ENCODE results near the gene NAGK.

The NAGK gene

DNA sequence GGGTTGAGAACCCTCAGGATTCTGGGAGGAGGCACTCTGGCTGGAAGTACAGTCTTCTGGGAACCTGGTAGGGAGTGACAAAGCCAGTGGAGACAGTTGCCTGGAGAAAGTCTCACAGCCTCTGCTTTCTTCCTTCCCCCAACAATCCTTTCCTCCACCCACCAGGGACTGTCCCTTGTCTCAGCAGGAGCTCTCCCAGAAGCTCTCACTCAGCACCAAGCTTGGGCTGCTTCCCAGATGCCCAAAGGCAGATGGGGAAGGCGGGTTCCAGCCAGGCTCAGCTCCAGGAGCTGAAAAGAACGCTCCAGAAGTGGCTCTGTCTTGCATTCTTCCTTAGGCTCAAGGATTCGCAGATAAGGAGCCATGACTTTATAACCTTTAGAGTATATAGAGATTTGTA, 7.6 kb upstream of the NAGK start:
- H3K27ac ChIP-seq = no peak overlapping the region
- intact Hi-C loops (cut with DNase I; ENCODE audit: low total_unique reads) = no loop called here
- DNase-seq = no peak
- TF ChIP-seq, protein P1, sequence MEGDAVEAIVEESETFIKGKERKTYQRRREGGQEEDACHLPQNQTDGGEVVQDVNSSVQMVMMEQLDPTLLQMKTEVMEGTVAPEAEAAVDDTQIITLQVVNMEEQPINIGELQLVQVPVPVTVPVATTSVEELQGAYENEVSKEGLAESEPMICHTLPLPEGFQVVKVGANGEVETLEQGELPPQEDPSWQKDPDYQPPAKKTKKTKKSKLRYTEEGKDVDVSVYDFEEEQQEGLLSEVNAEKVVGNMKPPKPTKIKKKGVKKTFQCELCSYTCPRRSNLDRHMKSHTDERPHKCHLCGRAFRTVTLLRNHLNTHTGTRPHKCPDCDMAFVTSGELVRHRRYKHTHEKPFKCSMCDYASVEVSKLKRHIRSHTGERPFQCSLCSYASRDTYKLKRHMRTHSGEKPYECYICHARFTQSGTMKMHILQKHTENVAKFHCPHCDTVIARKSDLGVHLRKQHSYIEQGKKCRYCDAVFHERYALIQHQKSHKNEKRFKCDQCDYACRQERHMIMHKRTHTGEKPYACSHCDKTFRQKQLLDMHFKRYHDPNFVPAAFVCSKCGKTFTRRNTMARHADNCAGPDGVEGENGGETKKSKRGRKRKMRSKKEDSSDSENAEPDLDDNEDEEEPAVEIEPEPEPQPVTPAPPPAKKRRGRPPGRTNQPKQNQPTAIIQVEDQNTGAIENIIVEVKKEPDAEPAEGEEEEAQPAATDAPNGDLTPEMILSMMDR (IDR thresholded peaks at IDR 0.05) = no peak
- H3K9me3 ChIP-seq = no peaks in the 10 kb centered on the region
- H3K4me1 ChIP-seq = no peaks in the 10 kb centered on the region
- H3K4me3 ChIP-seq = no peak overlapping the region
- no peaks in the 10 kb centered on the region for H3K36me3 ChIP-seq
- peaks cover 0 to 23% of the 10 kb centered on the region in 2 donors for H3K27me3 ChIP-seq

DNA sequence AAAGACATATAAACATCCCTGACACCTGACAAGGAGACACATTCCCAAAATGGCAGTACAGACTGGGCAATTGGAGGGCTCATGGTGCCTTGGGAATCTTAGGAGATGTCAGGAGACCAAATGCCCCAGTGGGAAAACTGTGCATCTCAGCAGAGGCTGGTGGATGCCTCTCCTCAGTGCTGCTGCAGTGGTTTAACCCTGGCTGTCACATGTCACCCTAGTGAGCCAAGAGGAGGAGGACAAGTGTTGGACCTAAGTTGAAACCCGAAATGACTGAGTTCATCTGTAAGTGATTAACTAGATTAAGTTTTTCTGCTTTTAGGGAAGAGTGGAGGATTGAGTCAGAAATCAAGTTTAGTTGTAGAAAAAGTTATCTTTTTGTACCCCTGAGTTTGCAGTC, 5.2 kb upstream of the NAGK start:
- TF ChIP-seq, protein P1 (IDR thresholded peaks at IDR 0.05) = no peak
- no peak for DNase-seq
- intact Hi-C loops (cut with DNase I; ENCODE audit: low total_unique reads) = no loop called here
- peaks cover 0 to 4% (median 2%) of the 10 kb centered on the region in 4 donors for H3K4me1 ChIP-seq
- no peak overlapping the region for H3K27ac ChIP-seq
- no peak overlapping the region for H3K4me3 ChIP-seq
- peaks cover 0 to 23% of the 10 kb centered on the region in 2 donors for H3K27me3 ChIP-seq
- H3K36me3 ChIP-seq = no peaks in the 10 kb centered on the region
- no peaks in the 10 kb centered on the region for H3K9me3 ChIP-seq

- intact Hi-C loops (cut with DNase I; ENCODE audit: low total_unique reads) = no loop called here
- Histone ChIP-seq H3K4me1 (peaks cover 0 to 6% (median 3%) of the 10 kb centered on the region in 4 donors), H3K9me3 (no peaks in the 10 kb centered on the region), H3K27ac (no peak overlapping the region), H3K4me3 (no peak overlapping the region), H3K27me3 (peaks cover 0 to 16% of the 10 kb centered on the region in 2 donors), H3K36me3 (no peaks in the 10 kb centered on the region)
- no peak for DNase-seq
- TF ChIP-seq, protein P1 (IDR thresholded peaks at IDR 0.05) = no peak
Measured at GRCh38 chr2:71064110-71064611, 4.3 kb upstream of the NAGK start.

DNA sequence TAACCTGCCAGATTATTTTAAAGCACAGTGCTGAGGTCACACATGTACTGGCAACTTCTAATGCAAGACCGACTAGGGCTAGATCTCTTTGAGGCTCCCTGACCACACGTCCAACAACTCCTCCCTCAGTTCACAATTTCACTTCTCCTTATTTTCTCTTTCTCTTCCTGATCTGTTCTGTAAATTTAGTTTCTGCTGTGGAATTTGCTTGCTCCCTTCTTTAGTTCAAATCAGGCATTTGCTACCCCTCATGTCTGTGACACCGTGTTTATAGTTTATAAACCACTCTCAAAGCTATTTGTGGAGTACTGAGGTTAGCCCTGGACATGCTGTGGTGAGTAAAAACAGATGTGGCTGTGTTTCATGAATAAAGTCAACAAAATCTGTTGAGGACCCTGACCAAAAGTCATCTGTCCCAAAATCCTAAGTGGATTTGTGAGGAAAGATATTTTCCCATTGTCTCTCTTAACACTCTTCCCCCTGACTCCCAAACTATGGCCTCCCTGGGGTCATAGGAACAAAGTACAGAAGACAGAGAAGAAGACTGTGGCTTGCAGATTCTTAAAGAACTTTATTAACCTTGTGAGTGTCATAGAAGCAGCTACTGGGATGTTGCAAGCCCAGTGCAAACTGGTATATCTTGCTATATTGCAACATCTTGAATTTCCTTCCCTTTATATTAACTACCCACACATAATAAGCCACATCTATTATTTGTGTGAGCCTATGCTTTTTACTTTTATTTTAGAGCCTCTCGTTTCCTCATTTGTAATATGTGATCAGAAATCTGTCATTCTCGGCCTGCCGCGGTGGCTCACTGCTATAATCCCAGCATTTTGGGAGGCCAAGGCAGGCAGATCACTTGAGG, 3.5 kb upstream of the NAGK start:
- H3K27ac ChIP-seq = no peak overlapping the region
- H3K36me3 ChIP-seq = no peaks in the 10 kb centered on the region
- H3K4me3 ChIP-seq = no peak overlapping the region
- no peaks in the 10 kb centered on the region for H3K9me3 ChIP-seq
- TF ChIP-seq, protein P1 (IDR thresholded peaks at IDR 0.05) = no peak
- intact Hi-C loops (cut with DNase I; ENCODE audit: low total_unique reads) = no loop called here
- DNase-seq = no peak
- peaks cover 0 to 14% (median 11%) of the 10 kb centered on the region in 4 donors for H3K4me1 ChIP-seq
- H3K27me3 ChIP-seq = peaks cover 0 to 13% of the 10 kb centered on the region in 2 donors

DNA sequence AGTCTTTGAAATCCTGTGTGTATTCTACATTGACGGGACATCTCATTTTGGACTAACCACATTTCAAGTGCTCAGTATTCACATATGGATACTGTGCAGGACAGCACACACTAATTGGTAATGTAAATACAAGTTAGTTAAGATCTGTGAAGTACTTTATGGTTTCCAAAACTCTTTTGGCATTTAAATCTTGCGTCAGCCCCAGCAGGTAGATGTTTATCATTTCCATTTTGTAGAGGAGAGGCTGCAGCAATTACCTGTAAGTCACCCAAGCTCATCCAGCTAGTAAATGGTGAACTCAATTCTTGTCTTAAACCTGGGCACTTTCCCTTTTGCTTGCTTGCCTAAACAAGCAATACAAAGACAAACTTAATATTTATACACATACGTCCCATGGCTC, 1.6 kb upstream of the NAGK start:
- no peaks in the 10 kb centered on the region for H3K36me3 ChIP-seq
- intact Hi-C loops (cut with DNase I; ENCODE audit: low total_unique reads) = no loop called here
- no peak overlapping the region for H3K27ac ChIP-seq
- no peak overlapping the region for H3K4me3 ChIP-seq
- no peak for DNase-seq
- H3K9me3 ChIP-seq = no peaks in the 10 kb centered on the region
- H3K27me3 ChIP-seq = peaks cover 0 to 3% of the 10 kb centered on the region in 2 donors
- TF ChIP-seq, protein P1 (IDR thresholded peaks at IDR 0.05) = no peak
- H3K4me1 ChIP-seq = peaks cover 0 to 33% (median 27%) of the 10 kb centered on the region in 4 donors
